Natural killer cell (primary cell): ENCODE measurements around the gene C11orf21. TPM values are rescaled to one million over a fixed set of nuclear protein-coding genes. Genes with fewer than 3 reads are reported as not detected.

Experiments
- ATAC-seq, 3 donors: fragments of 150-1000 bp in 2 of 3; fragments of 200-7000 bp in 1 of 3; cut with Tn5 transposase; 1 replicate in 1 of 3; 2 replicates in 2 of 3; pipeline ENCODE4 v1.10.0; 2021; ENCODE audit warnings: mild to moderate bottlenecking in 2 of 3, moderate library complexity in 2 of 3
- DNase-seq, 2 donors: peaks; one replicate each; pipeline versions ENCODE4 v3.0.0 to v3.0.0-alpha.2; 2013 to 2021; ENCODE audit warnings: mixed read lengths in 1 of 2
- H3K27ac ChIP-seq: one replicate; pipeline ENCODE4 v1.5.1; 2013; ENCODE audit warnings: mild to moderate bottlenecking, low read length
- H3K27me3 ChIP-seq: one replicate; pipeline ENCODE4 v1.6.1; 2013; ENCODE audit warnings: low read length; ENCODE audit not compliant: control insufficient read depth, insufficient read depth
- H3K36me3 ChIP-seq: one replicate; pipeline ENCODE4 v1.6.1; 2013; ENCODE audit warnings: low read length; ENCODE audit not compliant: control insufficient read depth, insufficient read depth
- H3K4me1 ChIP-seq: one replicate; pipeline ENCODE4 v1.6.1; 2013; ENCODE audit warnings: low read length; ENCODE audit not compliant: control insufficient read depth, insufficient read depth
- H3K4me3 ChIP-seq: one replicate; pipeline ENCODE4 v1.5.1; 2013; ENCODE audit warnings: low read length
- H3K9me3 ChIP-seq: one replicate; pipeline ENCODE4 v1.6.1; 2013; ENCODE audit warnings: low read length; ENCODE audit not compliant: control insufficient read depth, insufficient read depth
- H3K27ac Mint-ChIP-seq, 2 donors: one replicate each; pipeline ENCODE4 v1.8.0; 2022; ENCODE audit warnings: mild to moderate bottlenecking in 2 of 2, mixed read lengths in 2 of 2, moderate library complexity in 1 of 2
- H3K27me3 Mint-ChIP-seq, 2 donors: one replicate each; pipeline ENCODE4 v1.8.0; 2022; ENCODE audit warnings: low read depth in 2 of 2, mixed read lengths in 2 of 2
- H3K36me3 Mint-ChIP-seq: one replicate; pipeline ENCODE4 v1.8.0; 2022; ENCODE audit warnings: mixed read lengths
- H3K4me1 Mint-ChIP-seq, 2 donors: one replicate each; pipeline ENCODE4 v1.8.0; 2022; ENCODE audit warnings: mixed read lengths in 2 of 2
- H3K4me3 Mint-ChIP-seq: one replicate; pipeline ENCODE4 v1.8.0; 2022; ENCODE audit warnings: mild to moderate bottlenecking, moderate library complexity, mixed read lengths
- H3K9me3 Mint-ChIP-seq, 2 donors: one replicate each; pipeline ENCODE4 v1.8.0; 2022; ENCODE audit warnings: mixed read lengths in 2 of 2
- WGBS: methylation state at CpG from one replicate; pipeline ENCODE4 v1.1.7; 2013; ENCODE audit warnings: missing lambda C conversion rate; ENCODE audit not compliant: insufficient coverage; 5-methylcytosine and 5-hydroxymethylcytosine counted together
- intact Hi-C: fragments of 100-400 bp; cut with micrococcal nuclease; formaldehyde crosslinking; loops from one replicate; pipeline ENCODE4 v1.14.2; 2022
- total RNA-seq, 4 donors: library from RNA; stranded (reverse); fragments of 120-200 nt in 1 of 4; gene quantifications; one replicate each; pipeline versions ENCODE4 v1.2.3 to v1.2.4, GENCODE V29; 2013 to 2022
- TF ChIP-seq, protein P1 (sequence below): fragments of 200-600 bp; IDR thresholded peaks from one replicate; pipeline ENCODE4 v1.8.0; 2022; ENCODE audit warnings: antibody characterized with exemption

C11orf21 gene
- total RNA-seq, 3 donors from 2014 or later (not counting 1 experiment from before 2014, with no cell fraction given): 227 to 325 (median 237) TPM

DNA sequence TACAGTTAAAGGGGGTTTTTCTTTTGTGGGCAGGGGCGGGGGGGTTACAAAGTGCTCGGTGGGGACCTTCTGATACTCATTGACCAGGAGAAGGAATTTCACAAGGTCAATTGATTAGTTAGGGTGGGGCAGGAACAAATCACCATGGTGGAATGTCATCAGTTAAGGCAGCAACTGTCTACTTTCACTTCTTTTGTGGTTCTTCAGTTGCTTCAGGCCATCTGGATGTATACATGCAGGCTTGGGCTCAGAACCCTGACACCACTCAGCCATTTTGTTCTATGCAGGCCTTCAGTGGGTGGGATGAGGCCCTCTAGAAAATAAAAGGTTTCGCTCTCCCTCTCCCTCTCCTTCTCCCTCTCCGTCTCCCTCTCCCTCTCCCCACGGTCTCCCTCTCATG is 29.7 kb upstream of the C11orf21 start:
- ATAC-seq (no peak), DNase-seq (no peak)
- Mint-ChIP-seq H3K36me3 (no peaks in the 10 kb centered on the region), H3K27ac (no peak overlapping the region), H3K9me3 (no peaks in the 10 kb centered on the region), H3K4me1 (no peaks in the 10 kb centered on the region), H3K4me3 (no peak overlapping the region), H3K27me3 (peaks cover 9 to 40% of the 10 kb centered on the region in 2 donors)
- Histone ChIP-seq H3K9me3 (peaks cover 10% of the 10 kb centered on the region), H3K4me3 (no peak overlapping the region), H3K27me3 (peaks cover 4% of the 10 kb centered on the region), H3K36me3 (no peaks in the 10 kb centered on the region), H3K27ac (no peak overlapping the region), H3K4me1 (no peaks in the 10 kb centered on the region)
- intact Hi-C loops: no loop called here
- TF ChIP-seq, protein P1, sequence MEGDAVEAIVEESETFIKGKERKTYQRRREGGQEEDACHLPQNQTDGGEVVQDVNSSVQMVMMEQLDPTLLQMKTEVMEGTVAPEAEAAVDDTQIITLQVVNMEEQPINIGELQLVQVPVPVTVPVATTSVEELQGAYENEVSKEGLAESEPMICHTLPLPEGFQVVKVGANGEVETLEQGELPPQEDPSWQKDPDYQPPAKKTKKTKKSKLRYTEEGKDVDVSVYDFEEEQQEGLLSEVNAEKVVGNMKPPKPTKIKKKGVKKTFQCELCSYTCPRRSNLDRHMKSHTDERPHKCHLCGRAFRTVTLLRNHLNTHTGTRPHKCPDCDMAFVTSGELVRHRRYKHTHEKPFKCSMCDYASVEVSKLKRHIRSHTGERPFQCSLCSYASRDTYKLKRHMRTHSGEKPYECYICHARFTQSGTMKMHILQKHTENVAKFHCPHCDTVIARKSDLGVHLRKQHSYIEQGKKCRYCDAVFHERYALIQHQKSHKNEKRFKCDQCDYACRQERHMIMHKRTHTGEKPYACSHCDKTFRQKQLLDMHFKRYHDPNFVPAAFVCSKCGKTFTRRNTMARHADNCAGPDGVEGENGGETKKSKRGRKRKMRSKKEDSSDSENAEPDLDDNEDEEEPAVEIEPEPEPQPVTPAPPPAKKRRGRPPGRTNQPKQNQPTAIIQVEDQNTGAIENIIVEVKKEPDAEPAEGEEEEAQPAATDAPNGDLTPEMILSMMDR: no peak
- 95% methylated on average over 5 of the region's 5 CpGs for WGBS

DNA sequence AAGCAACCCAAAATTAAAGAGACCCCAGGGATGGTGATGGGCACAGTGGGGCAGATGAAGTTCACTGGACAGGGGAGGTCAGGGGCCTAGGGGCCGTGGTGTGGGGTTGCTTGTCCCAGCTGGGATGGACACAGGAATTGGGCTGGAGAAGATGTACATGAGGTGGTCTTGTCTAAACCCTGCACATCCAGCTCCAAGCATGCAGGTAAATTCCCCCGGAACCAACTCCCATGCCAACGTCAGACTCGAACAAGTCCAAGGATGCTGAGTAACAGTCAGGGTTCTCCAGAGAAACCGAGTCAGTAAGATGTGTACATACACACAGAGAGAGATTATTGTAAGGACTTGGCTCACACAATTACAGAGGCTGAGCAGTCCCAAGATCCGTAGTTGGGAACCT is 29.0 kb upstream of the C11orf21 start:
- H3K4me3 ChIP-seq: no peak overlapping the region
- peaks cover 4% of the 10 kb centered on the region for H3K27me3 ChIP-seq
- intact Hi-C loops: no loop called here
- no peak overlapping the region for H3K27ac Mint-ChIP-seq
- H3K27me3 Mint-ChIP-seq: peaks cover 12 to 40% of the 10 kb centered on the region in 2 donors
- no peak overlapping the region for H3K4me3 Mint-ChIP-seq
- no peak for ATAC-seq
- 94% methylated on average over 6 of the region's 6 CpGs for WGBS
- DNase-seq: no peak
- peaks cover 10% of the 10 kb centered on the region for H3K9me3 ChIP-seq
- no peaks in the 10 kb centered on the region for H3K36me3 ChIP-seq
- H3K4me1 ChIP-seq: no peaks in the 10 kb centered on the region
- H3K36me3 Mint-ChIP-seq: no peaks in the 10 kb centered on the region
- no peaks in the 10 kb centered on the region for H3K4me1 Mint-ChIP-seq
- H3K9me3 Mint-ChIP-seq: no peaks in the 10 kb centered on the region
- TF ChIP-seq, protein P1: no peak
- H3K27ac ChIP-seq: no peak overlapping the region

DNA sequence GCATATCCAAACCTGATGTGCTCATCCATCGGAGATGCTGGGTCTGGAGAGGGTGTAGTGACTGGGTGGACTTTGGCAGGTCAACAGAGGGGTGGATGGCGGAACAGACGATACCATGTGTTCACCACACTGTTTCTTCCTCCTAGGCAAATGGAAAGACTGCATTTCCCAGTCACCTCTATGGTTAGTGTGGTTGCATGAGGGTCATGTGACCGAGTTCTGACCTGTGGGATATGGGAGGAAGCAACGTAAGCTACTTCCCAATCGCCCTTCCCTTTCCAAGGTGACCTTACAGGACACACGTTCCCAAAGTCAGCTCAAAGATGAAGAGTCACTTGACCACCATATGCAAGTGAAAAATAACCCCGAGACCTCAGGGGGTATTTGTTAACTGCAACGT is 27.8 kb upstream of the C11orf21 start:
- no peak overlapping the region for H3K4me3 Mint-ChIP-seq
- H3K4me1 ChIP-seq: no peaks in the 10 kb centered on the region
- H3K9me3 Mint-ChIP-seq: no peaks in the 10 kb centered on the region
- intact Hi-C loops: no loop called here
- peaks cover 7% of the 10 kb centered on the region for H3K27me3 ChIP-seq
- 90% methylated on average over 9 of the region's 9 CpGs for WGBS
- H3K36me3 Mint-ChIP-seq: no peaks in the 10 kb centered on the region
- TF ChIP-seq, protein P1: no peak
- no peaks in the 10 kb centered on the region for H3K4me1 Mint-ChIP-seq
- ATAC-seq (no peak), DNase-seq (no peak)
- H3K27me3 Mint-ChIP-seq: peaks cover 14 to 42% of the 10 kb centered on the region in 2 donors
- H3K9me3 ChIP-seq: peaks cover 10% of the 10 kb centered on the region
- no peak overlapping the region for H3K27ac ChIP-seq
- H3K4me3 ChIP-seq: no peak overlapping the region
- H3K27ac Mint-ChIP-seq: no peak overlapping the region
- H3K36me3 ChIP-seq: no peaks in the 10 kb centered on the region

DNA sequence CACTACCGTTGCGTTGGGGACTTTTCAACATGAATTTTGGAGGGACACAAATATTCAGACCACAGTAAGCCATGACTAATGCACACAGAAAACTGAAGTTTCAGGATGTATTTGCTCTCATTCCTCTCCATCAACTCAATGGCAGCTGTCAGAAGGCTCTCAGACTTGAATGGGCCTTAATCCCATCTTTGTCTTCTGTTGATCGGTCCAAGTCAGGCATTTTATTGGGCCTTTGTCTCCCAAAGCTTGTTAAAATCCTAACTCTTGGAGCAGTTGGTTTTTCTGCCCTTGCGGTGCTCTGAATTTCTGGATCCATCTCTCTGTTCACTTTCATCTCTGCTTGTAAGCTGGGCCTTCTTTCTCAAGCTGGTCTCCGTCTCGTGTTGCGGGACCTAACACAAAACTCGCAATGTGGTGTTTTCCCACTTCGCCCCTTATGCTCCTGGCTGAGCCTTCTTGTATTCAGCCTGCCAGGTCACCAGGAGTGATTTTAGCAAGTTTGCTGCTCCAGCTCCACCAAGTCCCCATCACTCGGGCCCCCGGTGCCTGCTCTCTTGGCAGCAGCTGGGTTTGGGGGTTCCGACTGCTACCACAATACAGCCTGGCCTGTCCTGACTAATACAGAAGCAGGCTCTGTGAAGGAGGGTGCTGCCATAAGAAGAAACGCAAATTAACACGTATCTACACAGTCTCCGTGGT is 27.1 kb upstream of the C11orf21 start:
- Mint-ChIP-seq H3K27ac (no peak overlapping the region), H3K9me3 (no peaks in the 10 kb centered on the region), H3K27me3 (peaks cover 16 to 42% of the 10 kb centered on the region in 2 donors), H3K4me1 (no peaks in the 10 kb centered on the region), H3K36me3 (no peaks in the 10 kb centered on the region), H3K4me3 (no peak overlapping the region)
- ATAC-seq (no peak), DNase-seq (no peak)
- TF ChIP-seq, protein P1: no peak
- intact Hi-C loops: no loop called here
- Histone ChIP-seq H3K27me3 (peaks cover 7% of the 10 kb centered on the region), H3K27ac (no peak overlapping the region), H3K4me3 (no peak overlapping the region), H3K36me3 (no peaks in the 10 kb centered on the region), H3K4me1 (no peaks in the 10 kb centered on the region), H3K9me3 (peaks cover 10% of the 10 kb centered on the region)
- 92% methylated on average over 15 of the region's 15 CpGs for WGBS
